NCI-H1417 (cell line): Measurements from ENCODE around the gene TRRAP.

ENCODE experiments used
- DNase-seq, 3 experiments: peaks; one replicate each; lab custom pipeline; 2025; lab: John Stamatoyannopoulos, UW

The TRRAP gene

DNA sequence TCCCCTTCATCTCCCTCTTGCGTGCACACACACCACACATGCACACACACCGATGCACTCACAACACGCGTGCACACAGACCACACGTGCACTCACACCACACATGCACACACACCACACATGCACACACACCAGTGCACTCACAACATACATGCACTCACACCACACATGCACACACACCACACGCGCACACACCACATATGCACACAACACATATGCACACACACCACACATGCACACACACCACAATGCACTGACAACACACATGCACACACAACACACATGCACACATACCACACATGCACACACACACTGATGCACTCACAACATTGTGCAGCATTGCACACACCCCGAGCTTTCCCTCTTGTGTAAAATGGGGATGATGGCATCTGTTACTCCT lies 68.1 kb downstream of the TRRAP start:
- no peak for DNase-seq

DNA sequence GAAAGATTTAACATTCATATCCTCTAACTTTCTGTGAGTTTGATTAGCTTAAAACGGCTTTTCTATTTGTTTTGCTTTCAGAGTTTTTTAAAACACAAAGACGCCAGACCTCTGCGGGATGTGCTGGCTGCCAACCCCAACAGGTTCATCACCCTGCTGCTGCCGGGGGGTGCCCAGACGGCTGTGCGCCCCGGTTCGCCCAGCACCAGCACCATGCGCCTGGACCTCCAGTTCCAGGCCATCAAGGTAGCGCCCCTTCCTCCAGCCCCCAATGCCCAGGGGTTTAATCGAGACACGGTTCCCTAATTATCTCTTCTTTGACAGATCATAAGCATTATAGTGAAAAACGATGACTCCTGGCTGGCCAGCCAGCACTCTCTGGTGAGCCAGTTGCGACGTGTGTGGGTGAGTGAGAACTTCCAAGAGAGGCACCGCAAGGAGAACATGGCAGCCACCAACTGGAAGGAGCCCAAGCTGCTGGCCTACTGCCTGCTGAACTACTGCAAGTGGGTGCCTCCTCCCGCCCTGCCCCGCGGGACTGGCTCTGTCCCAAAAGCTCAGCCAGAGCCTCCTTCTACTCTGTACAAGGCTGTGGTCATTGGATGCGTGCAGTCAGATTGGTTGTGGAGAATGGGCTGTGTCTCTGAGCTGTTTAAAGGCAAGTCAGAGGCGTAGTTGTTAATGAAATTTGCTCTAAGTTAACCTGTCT lies 71.2 kb downstream of the TRRAP start:
- no peak for DNase-seq

DNA sequence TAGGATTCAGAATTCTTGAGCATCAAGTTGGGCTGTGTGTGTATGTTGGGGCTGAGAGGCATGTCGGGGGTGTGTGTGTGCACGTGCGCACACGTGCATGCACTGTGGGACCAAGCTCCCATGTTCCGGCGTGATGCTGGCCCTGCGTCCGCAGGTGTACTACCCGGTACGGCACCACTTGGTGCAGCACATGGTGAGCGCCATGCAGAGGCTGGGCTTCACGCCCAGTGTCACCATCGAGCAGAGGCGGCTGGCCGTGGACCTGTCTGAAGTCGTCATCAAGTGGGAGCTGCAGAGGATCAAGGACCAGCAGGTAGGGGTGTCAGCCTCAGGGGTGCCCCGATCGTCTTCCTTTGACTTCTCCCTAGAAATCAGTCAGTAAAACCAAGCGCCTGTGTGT lies 77.7 kb downstream of the TRRAP start:
- no peak for DNase-seq

DNA sequence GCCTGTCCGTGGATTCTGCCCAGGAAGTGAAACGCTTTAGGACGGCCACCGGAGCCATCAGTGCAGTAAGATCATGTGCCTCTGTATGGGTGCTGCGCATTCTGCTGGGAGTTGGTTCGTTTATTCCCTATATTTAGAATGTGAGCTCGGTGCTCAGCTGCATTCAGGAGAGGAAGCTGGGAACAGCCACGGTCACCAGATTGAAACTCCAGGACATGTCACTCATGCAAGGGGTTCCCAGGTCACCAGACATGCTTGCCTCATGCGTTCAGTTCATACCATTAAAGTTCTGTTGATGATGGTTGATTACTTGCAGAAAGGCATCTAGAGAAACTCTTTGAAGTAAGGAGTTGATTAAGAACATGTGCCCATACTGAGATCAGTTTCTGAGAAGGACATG lies 78.1 kb downstream of the TRRAP start:
- DNase-seq = no peak

DNA sequence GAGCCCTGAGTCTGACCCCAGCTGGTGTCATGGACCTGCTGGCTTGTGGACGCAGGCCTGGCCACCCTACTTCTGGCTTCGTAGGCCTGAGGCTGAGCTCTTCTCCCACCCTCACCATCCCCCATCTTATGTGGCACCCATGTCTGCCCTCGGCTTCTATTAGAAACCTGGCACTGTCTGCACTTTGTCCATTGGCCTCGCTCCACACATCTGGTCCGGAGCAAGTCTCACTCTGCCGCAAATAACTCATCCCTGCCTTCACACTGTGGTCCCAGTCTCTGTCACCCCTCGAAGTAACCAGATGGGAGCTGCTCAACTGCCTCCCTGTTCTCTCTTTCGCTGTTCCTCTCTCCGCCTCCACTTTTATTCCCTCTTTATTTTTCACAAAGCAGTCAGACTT lies 78.6 kb downstream of the TRRAP start:
- DNase-seq = no peak

DNA sequence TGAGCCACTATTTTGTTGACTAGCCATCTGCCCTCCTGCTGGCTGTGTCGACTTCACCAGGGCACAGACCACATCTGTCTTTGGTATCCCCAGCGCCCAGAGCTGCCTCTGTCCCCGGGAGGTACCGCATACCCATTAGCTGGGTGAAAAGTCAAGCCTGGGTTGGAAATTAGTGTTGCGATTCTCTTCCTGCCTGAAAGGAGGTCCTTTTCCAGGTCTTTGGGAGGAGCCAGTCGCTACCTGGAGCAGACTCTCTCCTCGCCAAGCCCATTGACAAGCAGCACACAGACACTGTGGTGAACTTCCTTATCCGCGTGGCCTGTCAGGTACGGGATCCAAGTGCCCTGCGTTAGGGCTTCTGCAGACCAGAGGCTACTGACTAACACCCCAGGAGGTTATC lies 79.4 kb downstream of the TRRAP start:
- no peak for DNase-seq

DNA sequence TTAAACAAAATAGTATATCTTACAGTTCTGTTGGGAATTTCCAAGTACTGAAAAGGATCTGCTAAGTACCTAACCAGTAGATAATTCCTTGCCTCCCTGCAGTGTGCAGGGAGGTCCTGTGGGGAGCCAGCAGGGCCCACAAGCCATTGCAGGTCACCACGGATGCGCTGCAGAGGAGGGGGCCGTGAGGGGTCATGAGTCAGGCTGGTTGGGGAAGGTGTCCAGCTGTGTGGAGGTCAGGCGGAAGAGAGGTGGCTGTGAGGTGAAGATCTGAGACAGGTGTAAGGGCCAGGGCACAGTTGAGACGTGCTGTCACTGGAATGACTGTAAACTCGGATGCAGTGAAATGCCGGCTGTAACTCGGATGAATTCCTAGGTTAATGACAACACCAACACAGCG lies 80.6 kb downstream of the TRRAP start:
- DNase-seq = no peak

DNA sequence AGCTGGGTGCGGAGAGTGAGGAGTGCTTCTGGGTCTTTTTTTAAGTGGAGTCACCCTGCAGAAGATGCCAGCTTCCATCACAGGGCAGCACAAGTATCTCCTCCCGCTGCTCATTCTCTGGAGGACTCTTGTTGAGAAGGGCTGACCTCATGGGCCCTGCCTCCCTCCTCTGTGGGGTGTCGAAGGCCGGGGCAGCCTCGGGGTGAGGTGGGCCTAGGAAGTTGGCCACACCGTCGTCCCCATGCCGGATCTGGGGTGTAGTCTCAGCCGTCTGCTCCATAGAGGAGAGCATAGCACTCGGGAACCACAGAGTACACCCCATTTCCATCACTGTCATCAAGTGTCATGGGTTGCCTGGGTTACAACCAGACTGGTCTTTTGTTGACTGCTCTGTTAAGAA lies 85.0 kb downstream of the TRRAP start:
- DNase-seq = no peak

DNA sequence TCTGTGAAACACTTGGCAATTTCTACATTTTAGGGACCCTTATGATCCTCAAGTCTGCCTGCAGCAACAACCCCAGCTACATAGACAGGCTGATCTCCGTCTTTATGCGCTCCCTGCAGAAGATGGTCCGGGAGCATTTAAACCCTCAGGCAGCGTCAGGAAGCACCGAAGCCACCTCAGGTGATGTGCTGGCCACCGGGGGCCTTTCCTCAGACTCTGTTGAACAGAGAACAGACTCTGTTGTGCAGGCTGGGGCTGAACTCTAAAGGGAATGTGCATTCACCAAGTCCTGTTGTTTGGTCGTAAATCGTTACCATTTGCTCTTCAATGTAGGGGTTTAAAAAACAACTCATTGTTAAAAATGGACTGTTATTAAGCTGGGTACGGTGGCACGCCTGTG lies 86.3 kb downstream of the TRRAP start:
- no peak for DNase-seq

DNA sequence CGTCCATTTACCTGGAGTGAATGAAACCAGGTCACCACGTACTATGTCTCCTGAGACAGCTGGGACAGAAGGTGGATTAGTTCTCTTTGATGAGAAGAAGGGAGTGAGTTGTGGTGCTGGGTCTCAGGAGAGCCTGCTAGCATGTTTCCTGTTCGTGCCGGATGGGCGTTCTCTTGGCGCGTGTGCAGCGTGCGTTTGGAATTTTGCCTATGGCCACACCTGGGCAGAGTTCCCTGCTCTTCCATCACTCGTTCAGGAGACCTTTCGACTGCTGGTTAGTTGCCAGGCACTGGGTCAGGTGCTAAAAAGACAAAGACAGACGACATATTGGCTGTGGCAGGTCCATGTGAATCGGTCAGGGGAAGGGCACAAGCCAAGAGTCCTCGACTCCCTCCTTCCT lies 90.3 kb downstream of the TRRAP start:
- no peak for DNase-seq

DNA sequence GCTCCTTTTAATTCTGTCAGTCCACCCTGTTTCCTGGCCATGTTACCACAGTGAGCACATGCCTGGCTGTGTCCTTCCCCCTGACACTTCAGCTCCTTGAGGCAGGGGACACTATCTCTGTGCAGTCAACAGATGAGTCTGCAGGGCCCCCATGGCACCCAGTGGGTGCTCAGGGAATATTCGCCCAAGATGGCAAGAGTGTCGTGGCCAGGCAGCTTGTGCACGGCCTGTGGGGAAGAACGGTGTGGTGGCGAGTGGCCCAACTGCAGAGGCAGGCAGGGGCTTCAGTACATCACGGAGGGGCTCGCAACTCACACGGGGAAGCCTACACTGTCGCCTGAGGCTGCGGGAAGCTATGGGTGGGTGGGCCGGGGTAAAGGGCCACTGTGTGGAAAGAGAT lies 91.1 kb downstream of the TRRAP start:
- no peak for DNase-seq

DNA sequence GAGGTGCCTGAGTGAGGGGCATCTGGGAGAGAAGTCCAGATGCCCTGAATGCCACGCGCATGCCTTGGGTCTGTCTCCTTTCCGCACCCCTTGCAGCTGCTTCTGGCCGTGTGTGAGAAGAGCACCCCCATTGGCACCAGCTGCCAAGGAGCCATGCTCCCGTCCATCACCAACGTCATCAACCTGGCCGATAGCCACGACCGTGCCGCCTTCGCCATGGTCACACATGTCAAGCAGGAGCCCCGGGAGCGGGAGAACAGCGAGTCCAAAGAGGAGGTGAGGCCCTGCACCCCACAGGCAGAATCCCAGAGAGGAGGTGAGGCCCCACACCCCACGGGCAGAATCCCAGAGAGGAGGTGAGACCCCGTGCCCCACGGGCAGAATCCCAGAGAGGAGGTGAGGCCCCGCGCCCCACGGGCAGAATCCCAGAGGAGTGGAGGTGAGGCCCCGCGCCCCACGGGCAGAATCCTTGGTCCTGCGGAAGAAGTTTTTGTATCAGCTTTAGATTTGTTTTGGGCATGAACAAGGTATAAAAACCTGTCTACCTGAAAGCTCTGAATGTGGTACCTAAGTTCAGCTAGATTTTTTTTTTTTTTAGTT lies 91.8 kb downstream of the TRRAP start:
- no peak for DNase-seq

DNA sequence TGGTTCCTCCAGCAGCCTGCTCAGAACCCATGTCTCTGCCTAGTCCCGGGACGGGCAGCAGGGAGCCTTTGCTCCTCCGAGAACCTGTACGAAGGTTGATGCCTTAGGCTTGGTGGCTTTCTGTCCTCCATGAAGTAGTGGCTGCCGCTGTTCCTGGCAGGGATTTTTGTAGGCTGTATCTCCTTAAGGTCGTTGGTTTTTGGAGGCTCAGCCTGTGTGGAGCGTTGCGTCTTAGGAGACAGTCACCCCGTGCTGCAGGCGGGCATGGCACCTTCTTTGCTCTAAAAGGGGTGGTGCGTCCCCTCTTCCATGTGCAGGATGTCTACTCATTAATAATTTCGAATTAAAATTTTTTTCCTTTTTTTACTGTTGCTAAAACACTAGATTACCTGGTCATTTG lies 92.5 kb downstream of the TRRAP start:
- DNase-seq = no peak

DNA sequence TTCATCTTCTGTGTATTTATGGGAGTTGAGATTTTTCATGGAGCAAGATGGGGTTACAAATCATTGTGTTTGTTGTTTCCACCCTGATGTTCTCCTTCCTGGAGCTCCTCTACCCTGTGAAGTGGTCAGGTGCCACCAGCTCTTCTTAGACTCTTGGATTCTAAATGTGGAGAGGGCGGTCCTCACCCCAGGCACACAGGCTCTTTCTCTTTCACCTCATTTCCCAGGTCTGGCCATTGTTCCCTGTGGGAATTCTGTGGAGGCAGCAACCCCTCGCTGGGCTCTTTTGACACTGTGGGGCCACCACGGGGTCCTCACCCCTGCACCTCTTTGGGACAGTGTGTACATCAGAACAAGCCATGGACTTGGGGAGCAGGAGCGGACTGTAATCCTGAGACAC lies 95.9 kb downstream of the TRRAP start:
- no peak for DNase-seq

DNA sequence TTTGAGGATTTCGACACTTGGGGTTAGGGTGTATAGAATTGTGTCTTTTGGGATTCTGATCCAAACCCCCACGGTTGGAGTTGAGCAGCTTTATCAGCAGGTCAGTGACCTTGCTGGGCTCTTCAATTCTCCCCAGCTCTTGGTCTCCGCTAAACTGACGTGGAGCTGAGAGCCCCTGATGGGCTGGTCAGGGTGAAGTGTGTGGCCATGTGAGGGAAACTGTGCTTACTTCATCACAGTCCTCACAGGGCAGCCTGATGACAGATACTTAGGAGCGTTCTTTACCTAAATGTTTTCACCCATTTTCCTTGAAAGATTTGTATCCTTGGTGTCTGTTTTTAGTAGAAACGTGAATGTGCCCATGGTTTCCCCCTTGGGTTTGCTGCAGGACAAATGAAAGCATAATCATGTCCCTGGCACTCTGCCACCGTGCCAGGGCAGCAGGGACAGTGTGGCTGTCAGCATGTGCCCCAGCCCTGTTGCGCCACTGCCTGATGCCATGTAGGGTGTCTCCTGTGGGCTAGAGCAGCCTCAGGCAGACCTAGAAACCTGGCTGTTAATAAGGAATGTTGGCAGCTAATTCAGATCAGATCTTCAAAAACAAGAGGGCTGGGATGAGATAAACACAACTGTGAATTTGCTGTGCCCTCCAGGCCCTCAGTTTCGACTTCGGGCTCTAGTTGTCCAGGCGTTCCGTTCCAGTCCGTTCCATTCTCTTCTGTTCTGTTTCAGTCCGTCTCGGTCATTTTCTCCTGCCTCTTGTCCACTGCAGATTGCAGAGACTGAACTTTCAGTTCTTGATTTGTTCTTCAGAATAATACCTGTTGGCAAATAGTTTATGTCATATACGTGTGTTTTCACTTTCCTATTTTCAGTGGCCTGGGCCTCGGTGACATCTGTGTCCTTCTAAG lies 96.8 kb downstream of the TRRAP start:
- DNase-seq = no peak

DNA sequence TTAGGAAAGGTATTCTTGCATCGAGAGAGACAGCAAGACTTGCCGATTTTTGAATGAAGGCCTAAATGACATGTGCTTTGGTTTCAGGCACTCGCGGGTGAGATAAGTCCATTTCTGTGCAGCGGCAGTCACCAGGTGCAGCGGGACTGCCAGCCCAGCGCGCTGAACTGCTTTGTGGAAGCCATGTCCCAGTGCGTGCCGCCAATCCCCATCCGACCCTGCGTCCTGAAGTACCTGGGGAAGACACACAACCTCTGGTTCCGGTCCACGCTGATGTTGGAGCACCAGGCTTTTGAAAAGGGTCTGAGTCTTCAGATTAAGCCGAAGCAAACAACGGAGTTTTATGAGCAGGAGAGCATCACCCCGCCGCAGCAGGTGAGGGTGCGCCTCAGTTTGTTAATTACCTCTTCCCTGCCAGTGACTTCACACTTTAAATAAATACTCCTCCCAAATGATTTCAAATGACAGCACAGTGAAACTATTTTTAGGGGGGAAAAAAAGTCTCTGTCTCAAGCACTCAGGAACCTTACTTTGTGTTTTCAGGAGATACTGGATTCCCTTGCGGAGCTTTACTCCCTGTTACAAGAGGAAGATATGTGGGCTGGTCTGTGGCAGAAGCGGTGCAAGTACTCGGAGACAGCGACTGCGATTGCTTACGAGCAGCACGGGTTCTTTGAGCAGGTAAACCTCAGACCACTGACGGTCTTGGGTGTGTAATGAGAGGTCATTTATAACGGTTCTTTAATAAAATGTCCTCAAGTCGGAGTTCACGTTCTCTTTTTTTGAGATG lies 98.3 kb downstream of the TRRAP start:
- DNase-seq = no peak

DNA sequence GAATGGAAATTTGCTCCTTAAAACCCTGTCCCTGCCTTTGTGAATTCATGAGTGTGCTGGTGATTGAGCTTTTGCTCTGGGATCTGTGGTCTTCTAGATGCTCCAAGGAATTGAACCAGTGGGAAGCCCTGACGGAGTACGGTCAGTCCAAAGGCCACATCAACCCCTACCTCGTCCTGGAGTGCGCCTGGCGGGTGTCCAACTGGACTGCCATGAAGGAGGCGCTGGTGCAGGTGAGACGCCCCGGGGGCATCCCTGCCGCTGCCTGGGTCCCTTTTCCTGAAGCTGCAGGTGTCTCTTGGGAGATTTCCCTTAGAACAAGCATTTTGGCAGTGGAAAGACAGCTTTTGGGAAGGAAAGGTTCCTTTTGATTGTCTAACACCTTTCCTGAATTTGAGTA lies 100.3 kb downstream of the TRRAP start:
- DNase-seq = no peak

DNA sequence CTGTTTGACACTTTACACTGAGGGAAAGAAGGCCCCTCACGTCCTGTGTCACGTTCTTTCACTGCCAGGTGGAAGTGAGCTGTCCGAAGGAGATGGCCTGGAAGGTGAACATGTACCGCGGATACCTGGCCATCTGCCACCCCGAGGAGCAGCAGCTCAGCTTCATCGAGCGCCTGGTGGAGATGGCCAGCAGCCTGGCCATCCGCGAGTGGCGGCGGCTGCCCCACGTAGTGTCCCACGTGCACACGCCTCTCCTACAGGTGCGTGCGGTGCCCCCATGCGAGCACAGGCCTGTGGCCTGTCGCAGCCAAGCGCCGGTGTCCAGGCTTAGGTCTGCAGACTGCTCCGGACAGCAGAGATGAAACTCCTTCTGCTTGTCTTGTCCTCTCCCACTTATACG lies 103.4 kb downstream of the TRRAP start:
- no peak for DNase-seq

DNA sequence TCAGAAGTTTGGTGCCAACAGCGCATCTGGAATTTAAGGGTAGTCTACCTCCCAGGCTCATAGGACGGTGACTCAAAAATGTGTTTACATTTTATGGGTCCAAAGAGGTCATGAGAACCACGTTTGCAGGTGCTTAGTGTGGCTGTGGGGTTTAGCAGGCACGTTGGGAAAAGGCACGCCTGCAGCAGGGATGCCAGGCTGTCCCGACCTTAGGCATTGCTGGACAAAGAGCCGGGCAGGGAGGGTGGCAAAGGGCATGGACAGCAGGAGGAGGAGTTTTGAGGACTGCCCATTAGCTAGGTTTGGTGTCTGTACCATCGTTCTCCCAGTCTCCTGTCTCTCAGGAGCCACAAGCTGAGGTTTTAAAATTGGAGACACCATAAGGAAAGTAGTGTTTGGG lies 104.4 kb downstream of the TRRAP start:
- no peak for DNase-seq

DNA sequence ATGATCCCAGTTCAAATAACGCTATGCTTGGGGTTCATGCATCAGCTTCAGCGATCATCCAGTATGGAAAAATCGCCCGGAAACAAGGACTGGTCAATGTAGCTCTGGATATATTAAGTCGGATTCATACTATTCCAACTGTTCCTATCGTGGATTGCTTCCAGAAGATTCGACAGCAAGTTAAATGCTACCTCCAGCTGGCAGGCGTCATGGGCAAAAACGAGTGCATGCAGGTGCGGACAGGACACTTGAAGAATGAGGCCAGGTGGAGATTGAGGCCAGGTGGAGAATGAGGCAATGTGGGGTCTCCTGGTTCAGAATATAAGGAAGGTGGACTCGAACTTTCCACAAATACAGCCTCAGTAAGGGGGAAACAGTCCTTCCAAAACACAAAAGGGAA lies 105.8 kb downstream of the TRRAP start:
- DNase-seq = no peak

DNA sequence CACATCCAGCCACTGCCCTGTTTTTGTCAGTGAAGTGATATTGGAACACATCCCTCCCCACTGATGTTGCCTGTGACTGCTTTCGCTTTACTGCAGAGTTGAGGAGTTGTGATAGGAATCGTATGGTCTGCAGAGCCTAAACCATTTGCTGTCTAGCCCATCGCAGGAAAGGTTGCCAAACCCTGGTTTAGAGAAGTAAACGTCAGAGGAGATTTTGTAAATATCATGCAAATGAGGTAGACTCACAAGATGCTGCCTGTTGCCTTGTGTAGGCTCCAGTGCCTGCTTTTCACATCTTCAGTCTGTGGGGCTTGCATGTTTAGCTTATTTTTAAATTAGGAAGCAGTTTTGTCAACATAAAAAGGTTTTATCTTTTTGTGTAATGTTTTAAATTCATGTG lies 107.1 kb downstream of the TRRAP start:
- no peak for DNase-seq

DNA sequence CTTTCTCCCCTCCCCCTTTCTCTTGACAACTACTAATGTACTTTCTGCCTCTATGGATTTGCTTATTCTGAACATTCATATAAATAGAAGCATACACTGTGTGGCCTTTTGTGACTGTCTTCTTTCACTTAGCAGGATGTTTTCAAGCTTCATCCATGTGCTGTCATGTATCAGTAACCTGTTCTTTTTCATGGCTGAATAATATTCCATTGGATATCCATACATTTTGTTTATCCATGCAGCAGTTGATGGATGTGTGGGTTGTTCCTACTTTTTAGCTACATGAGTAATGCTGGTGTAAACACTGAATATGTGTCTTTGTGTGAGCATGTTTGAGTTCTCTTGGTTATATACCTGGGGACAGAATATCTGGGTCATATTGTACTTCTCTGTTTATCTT lies 107.6 kb downstream of the TRRAP start:
- DNase-seq = no peak
